ACC112 (cell line): ENCODE results near the gene CLEC2L.

ENCODE experiments used
- H2AFZ ChIP-seq: fragments of 200-600 bp; sonication (generic); one replicate; pipeline ENCODE4 v1.6.0; 2017; ENCODE audit warnings: antibody characterized with exemption, low read length; ENCODE audit not compliant: unreplicated experiment
- H3K27ac ChIP-seq: fragments of 200-600 bp; sonication (generic); 2 replicates; pipeline ENCODE4 v1.5.1; 2014; ENCODE audit warnings: low read depth, mild to moderate bottlenecking, antibody characterized with exemption, low read length, moderate library complexity
- H3K27me3 ChIP-seq: fragments of 200-600 bp; sonication (generic); 2 replicates; pipeline ENCODE4 v1.6.1; 2014; ENCODE audit warnings: mild to moderate bottlenecking, antibody characterized with exemption, low read length, moderate library complexity, mixed read lengths; ENCODE audit not compliant: insufficient read depth
- H3K36me3 ChIP-seq: fragments of 200-600 bp; sonication (generic); 2 replicates; pipeline ENCODE4 v1.6.1; 2016; ENCODE audit warnings: mild to moderate bottlenecking, antibody characterized with exemption, low read length, moderate library complexity, mixed read lengths; ENCODE audit not compliant: insufficient read depth
- H3K4me1 ChIP-seq: fragments of 200-600 bp; sonication (generic); one replicate; pipeline ENCODE4 v1.6.1; 2016; ENCODE audit warnings: low read length, mixed read lengths; ENCODE audit not compliant: insufficient read depth, unreplicated experiment, control insufficient read depth
- H3K4me3 ChIP-seq: fragments of 200-600 bp; sonication (generic); 2 replicates; pipeline ENCODE4 v1.5.1; 2014; ENCODE audit warnings: mild to moderate bottlenecking, low read depth, low read length
- H3K79me2 ChIP-seq: fragments of 200-600 bp; sonication (generic); one replicate; pipeline ENCODE4 v1.6.0; 2016; ENCODE audit warnings: low read length; ENCODE audit not compliant: control insufficient read depth, unreplicated experiment, insufficient read depth

CLEC2L gene

DNA sequence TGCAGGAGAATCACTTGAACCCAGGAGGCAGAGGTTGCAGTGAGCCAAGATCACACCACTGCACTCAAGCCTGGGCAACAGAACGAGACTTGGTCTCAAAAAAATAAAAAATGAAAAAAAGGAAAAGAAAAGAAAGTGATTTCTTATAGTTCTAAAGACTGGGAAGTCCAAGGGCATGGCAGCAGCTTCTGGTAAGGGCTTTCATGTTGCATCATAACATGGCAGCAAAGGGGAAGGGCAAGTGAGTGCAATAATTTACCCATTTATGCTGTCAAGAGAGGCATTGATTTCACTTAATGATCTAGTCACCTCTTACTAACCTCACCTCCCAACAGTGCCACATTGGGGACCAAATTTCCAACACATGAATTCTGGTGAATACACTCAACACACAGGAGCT lies 31.2 kb upstream of the CLEC2L start:
- peaks cover 9% of the 10 kb centered on the region for H3K27me3 ChIP-seq
- H3K79me2 ChIP-seq: no peaks in the 10 kb centered on the region
- no peak overlapping the region for H3K4me3 ChIP-seq
- H3K27ac ChIP-seq: no peak overlapping the region
- H3K4me1 ChIP-seq: peaks cover 4% of the 10 kb centered on the region
- no peak overlapping the region for H2AFZ ChIP-seq
- no peaks in the 10 kb centered on the region for H3K36me3 ChIP-seq

DNA sequence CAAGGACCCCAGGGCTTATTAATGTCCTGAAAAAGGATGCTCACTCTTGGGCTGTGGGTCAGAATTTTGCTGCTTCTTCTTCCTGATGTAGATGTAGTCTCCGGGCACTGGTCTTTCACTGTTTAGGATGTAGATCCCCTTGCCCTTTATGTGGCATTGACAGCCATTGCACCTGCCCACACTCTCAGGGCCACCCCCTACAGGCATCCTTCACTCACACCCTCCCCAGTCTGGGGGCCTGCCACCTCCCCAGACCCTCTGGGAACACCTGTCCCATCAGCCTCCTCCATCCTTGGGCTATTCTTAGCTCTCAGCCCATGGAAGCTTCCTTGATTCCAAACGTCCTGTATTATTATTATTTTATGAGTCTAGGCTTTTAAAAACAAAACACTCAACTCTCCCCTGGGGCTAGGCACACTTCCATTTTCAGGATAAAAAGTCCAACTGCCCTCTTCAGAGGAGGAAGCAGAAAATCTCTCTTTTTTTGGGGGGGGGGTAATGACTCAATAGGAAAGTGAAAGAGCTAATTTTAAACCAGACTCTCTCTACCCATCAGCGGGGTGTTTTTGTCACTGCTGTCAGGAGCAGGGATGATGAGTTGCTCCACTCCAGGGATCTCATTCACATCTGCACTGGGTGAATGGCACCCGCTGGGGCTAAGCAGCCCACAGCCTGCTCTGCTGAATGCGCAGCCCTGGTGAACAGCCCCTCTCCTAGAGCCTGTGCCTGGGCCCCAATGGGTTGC lies 28.5 kb upstream of the CLEC2L start:
- no peak overlapping the region for H3K27ac ChIP-seq

DNA sequence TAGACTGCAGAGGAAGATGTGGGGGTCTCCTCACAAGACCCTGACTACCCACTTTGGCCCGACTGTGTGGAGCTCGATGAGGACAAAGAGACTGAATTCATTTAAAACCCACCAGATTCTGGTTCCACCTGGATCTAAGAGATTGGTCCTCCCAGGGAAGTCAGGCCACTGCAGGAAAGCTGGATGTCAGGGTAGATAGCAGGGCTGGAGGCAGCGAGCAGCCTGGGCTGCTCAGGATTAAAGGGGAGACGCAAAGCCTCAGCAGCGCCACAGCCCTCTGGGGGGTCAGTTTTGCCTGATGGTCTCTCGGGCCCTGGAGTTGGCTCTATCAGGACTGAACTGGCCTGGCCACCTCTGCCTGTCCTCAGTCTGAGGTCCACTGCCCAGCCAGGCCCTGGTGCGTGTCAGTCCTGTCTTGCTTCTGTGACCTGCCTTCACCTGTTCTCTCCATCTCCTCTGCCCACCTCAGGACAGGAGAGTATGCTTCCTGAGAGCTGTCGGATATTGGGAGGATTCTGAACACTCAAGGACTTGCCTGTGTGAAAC lies 27.8 kb upstream of the CLEC2L start:
- no peaks in the 10 kb centered on the region for H3K36me3 ChIP-seq
- no peak overlapping the region for H3K27ac ChIP-seq
- peaks cover 4% of the 10 kb centered on the region; the same call in 1 of the 2 replicates for H3K27me3 ChIP-seq
- H3K4me1 ChIP-seq: peaks cover 4% of the 10 kb centered on the region
- H3K4me3 ChIP-seq: no peak overlapping the region
- H3K79me2 ChIP-seq: no peaks in the 10 kb centered on the region
- no peak overlapping the region for H2AFZ ChIP-seq

More for the DNA sequence above, 28.5 kb upstream of the CLEC2L start:
- no peak overlapping the region for H3K4me3 ChIP-seq
- H3K79me2 ChIP-seq: no peaks in the 10 kb centered on the region
- H3K36me3 ChIP-seq: no peaks in the 10 kb centered on the region
- peaks cover 5% of the 10 kb centered on the region; the same call in 1 of the 2 replicates for H3K27me3 ChIP-seq
- peaks cover 4% of the 10 kb centered on the region for H3K4me1 ChIP-seq
- H2AFZ ChIP-seq: no peak overlapping the region

DNA sequence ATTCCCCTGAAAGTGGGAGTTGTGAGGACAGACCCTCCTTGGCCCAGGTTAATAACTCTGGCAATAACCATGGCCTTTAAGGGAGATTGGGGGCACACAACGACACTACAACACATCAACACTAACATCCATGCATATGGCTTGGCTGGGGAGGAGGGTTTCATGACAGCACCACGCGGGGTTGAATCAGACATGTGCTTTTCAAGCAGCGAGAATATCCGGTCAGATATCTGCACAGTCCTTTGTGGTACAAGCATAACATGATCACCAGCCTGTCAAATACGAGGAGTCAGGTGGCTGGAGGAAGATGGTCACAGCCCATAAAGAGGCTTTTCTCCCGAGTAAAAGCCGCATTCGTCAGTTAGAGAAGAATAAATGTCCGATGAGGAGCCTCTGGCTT lies 27.0 kb upstream of the CLEC2L start:
- Histone ChIP-seq H3K4me3 (no peak overlapping the region), H3K27me3 (peaks cover 4% of the 10 kb centered on the region; the same call in 1 of the 2 replicates), H2AFZ (no peak overlapping the region), H3K27ac (no peak overlapping the region), H3K36me3 (no peaks in the 10 kb centered on the region), H3K79me2 (no peaks in the 10 kb centered on the region), H3K4me1 (peaks cover 4% of the 10 kb centered on the region)

DNA sequence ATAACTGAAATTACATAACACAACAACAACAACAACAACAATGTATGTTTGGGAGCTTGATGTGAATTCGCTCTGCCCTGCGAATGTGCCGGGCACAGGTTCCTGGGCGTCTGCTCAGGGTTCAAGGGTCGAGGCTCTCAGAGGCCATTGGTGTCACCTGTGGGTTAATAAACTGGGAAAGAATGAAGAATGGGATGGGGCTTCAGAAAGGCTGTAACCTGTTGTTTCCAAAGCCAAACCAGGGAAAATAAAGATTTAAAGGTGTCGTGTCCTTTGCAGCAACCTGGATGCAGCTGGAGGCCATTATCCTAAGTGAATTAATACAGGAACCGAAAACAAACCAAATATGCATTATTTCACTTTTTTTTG lies 22.7 kb upstream of the CLEC2L start:
- Histone ChIP-seq H3K27me3 (peaks cover 4% of the 10 kb centered on the region; the same call in 1 of the 2 replicates), H3K27ac (no peak overlapping the region), H3K4me1 (no peaks in the 10 kb centered on the region), H3K79me2 (no peaks in the 10 kb centered on the region), H3K4me3 (no peak overlapping the region), H3K36me3 (no peaks in the 10 kb centered on the region), H2AFZ (no peak overlapping the region)

DNA sequence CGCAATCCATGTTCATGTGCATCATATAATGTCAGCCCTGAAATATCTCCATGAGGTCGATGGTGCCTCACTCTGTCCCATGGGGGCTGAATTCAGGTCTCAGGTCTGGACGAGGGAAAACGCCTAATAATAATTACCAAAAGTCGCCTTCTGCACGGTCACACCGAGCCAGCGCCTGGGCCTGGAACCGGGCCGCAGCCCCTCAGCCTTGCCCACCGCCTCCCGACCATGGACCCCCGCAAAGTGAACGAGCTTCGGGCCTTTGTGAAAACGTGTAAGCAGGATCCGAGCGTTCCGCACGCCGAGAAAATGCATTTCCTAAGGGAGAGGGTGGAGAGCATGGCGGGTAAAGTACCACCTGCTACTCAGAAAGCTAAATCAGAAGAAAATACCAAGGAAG lies 21.3 kb upstream of the CLEC2L start:
- Histone ChIP-seq H3K4me3 (no peak overlapping the region), H3K27ac (no peak overlapping the region), H2AFZ (no peak overlapping the region), H3K27me3 (peaks cover 4% of the 10 kb centered on the region; the same call in 1 of the 2 replicates), H3K79me2 (no peaks in the 10 kb centered on the region), H3K36me3 (no peaks in the 10 kb centered on the region), H3K4me1 (no peaks in the 10 kb centered on the region)

- Histone ChIP-seq H3K4me1 (no peaks in the 10 kb centered on the region), H3K27me3 (no peaks in the 10 kb centered on the region), H3K27ac (no peak overlapping the region)
Measured at GRCh38 chr7:139505563-139505962, 17.9 kb upstream of the CLEC2L start.

DNA sequence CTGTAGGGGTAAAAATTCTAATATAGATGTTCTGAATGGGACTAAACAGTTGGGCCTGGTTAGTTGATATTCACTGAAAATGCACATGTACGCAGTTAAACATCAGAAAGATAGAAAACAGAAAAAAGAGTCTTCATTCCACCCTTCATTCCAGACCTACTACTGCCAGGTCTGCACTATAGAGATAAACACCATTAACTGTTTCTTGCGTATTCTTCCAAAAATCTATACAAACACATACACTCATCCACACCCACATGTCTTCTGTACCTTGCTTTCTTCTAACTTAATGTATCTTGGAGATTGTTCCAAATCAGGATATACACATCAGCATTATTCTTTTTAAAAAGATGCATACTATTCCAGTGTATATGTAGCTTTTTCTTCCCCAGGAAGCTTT lies 13.9 kb upstream of the CLEC2L start:
- no peaks in the 10 kb centered on the region for H3K79me2 ChIP-seq
- no peak overlapping the region for H2AFZ ChIP-seq
- H3K36me3 ChIP-seq: no peaks in the 10 kb centered on the region
- H3K4me1 ChIP-seq: no peaks in the 10 kb centered on the region
- no peak overlapping the region for H3K4me3 ChIP-seq
- H3K27ac ChIP-seq: no peak overlapping the region
- H3K27me3 ChIP-seq: no peaks in the 10 kb centered on the region

More at GRCh38 chr7:139505563-139505962, 17.9 kb upstream of the CLEC2L start:
- H3K36me3 ChIP-seq: no peaks in the 10 kb centered on the region
- no peaks in the 10 kb centered on the region for H3K79me2 ChIP-seq
- no peak overlapping the region for H2AFZ ChIP-seq
- H3K4me3 ChIP-seq: no peak overlapping the region

GRCh38 chr7:139511315-139511714 lies 12.2 kb upstream of the CLEC2L start:
- Histone ChIP-seq H3K79me2 (no peaks in the 10 kb centered on the region), H3K4me1 (no peaks in the 10 kb centered on the region), H2AFZ (no peak overlapping the region), H3K4me3 (no peak overlapping the region), H3K27ac (no peak overlapping the region), H3K36me3 (no peaks in the 10 kb centered on the region), H3K27me3 (0 out of 2 replicates have a peak, but pooled peaks cover 4% of the 10 kb centered on the region)

GRCh38 chr7:139515266-139515665 lies 8.2 kb upstream of the CLEC2L start:
- Histone ChIP-seq H3K4me3 (no peak overlapping the region), H3K27me3 (0 out of 2 replicates have a peak, but pooled peaks cover 4% of the 10 kb centered on the region), H3K79me2 (no peaks in the 10 kb centered on the region)

GRCh38 chr7:139521439-139521838 lies 2.0 kb upstream of the CLEC2L start:
- Histone ChIP-seq H3K4me3 (no peak overlapping the region), H3K27me3 (peaks cover 35% of the 10 kb centered on the region), H3K27ac (no peak overlapping the region), H2AFZ (no peak overlapping the region), H3K36me3 (no peaks in the 10 kb centered on the region), H3K79me2 (no peaks in the 10 kb centered on the region), H3K4me1 (no peaks in the 10 kb centered on the region)

More at GRCh38 chr7:139515266-139515665, 8.2 kb upstream of the CLEC2L start:
- no peak overlapping the region for H3K27ac ChIP-seq
- H3K36me3 ChIP-seq: no peaks in the 10 kb centered on the region
- no peaks in the 10 kb centered on the region for H3K4me1 ChIP-seq
- no peak overlapping the region for H2AFZ ChIP-seq
